HepG2 (cell line): ENCODE measurements around the gene ANAPC2. TPM values are rescaled to one million over a fixed set of nuclear protein-coding genes. Genes with fewer than 3 reads are reported as not detected.

Experiments used
- AFF4 ChIP-seq: sonication (generic); formaldehyde crosslinking; IDR thresholded peaks from 2 replicates; pipeline ENCODE4 v1.4.0; 2020; ENCODE audit warnings: missing genetic modification reagents
- E2F5 ChIP-seq: sonication (generic); formaldehyde crosslinking; conservative IDR thresholded peaks from 2 replicates; pipeline ENCODE4 v1.4.0; 2020; ENCODE audit warnings: missing genetic modification reagents
- FLYWCH1 ChIP-seq: sonication (generic); formaldehyde crosslinking; IDR thresholded peaks from 2 replicates; pipeline ENCODE4 v1.8.1; 2023; ENCODE audit warnings: mild to moderate bottlenecking, missing genetic modification reagents
- GABPA ChIP-seq, 2 experiments: IDR thresholded peaks; 2 replicates each; pipeline ENCODE4 v1.6.1; 2011 to 2016; ENCODE audit warnings: low read depth in 2 of 2, low read length in 1 of 2, missing biosample characterization in 1 of 2, missing genetic modification characterization in 1 of 2
- ISL2 ChIP-seq: sonication (generic); formaldehyde crosslinking; IDR thresholded peaks from 2 replicates; pipeline ENCODE4 v1.5.0; 2020; ENCODE audit warnings: missing genetic modification reagents
- NFKB2 ChIP-seq: sonication (generic); formaldehyde crosslinking; IDR thresholded peaks from 2 replicates; pipeline ENCODE4 v1.4.0; 2020; ENCODE audit warnings: missing genetic modification reagents, borderline replicate concordance
- NONO ChIP-seq, 2 experiments: fragments of 450-650 bp in 1 of 2; sonication (generic) in 1 of 2; formaldehyde crosslinking in 1 of 2; IDR thresholded peaks in 1 of 2; conservative IDR thresholded peaks in 1 of 2; 2 replicates each; pipeline versions ENCODE4 v1.6.1 to v1.8.0; 2017 to 2022; ENCODE audit warnings: mild to moderate bottlenecking in 1 of 2, missing genetic modification reagents in 1 of 2, moderate library complexity in 1 of 2
- RBM39 ChIP-seq: fragments of 200-400 bp; formaldehyde crosslinking; IDR thresholded peaks from one replicate; pipeline ENCODE4 v1.6.1; 2018; ENCODE audit warnings: antibody characterized with exemption, mild to moderate bottlenecking, low read depth, low read length; ENCODE audit not compliant: poor library complexity, severe bottlenecking
- SRSF1 ChIP-seq: fragments of 200-400 bp; formaldehyde crosslinking; optimal IDR thresholded peaks from 2 replicates; pipeline ENCODE3; 2017; ENCODE audit warnings: mild to moderate bottlenecking, low read depth, low read length, moderate library complexity
- TBX2 ChIP-seq: sonication (generic); formaldehyde crosslinking; IDR thresholded peaks from 2 replicates; pipeline ENCODE4 v1.5.0; 2020; ENCODE audit warnings: missing genetic modification reagents, mild to moderate bottlenecking, borderline replicate concordance
- ZNF235 ChIP-seq: sonication (generic); formaldehyde crosslinking; IDR thresholded peaks from 2 replicates; pipeline ENCODE4 v1.8.1; 2023; ENCODE audit warnings: mild to moderate bottlenecking, missing genetic modification reagents, borderline replicate concordance
- ZNF333 ChIP-seq: sonication (generic); formaldehyde crosslinking; IDR thresholded peaks from 2 replicates; pipeline ENCODE4 v1.4.0; 2020; ENCODE audit warnings: mild to moderate bottlenecking, missing genetic modification reagents, borderline replicate concordance
- ZNF747 ChIP-seq: sonication (generic); formaldehyde crosslinking; IDR thresholded peaks from 2 replicates; pipeline ENCODE4 v1.8.1; 2023; ENCODE audit warnings: missing genetic modification reagents, mild to moderate bottlenecking, borderline replicate concordance
- ZNF780A ChIP-seq: sonication (generic); formaldehyde crosslinking; IDR thresholded peaks from 2 replicates; pipeline ENCODE4 v1.8.0; 2022; ENCODE audit warnings: mild to moderate bottlenecking, missing genetic modification reagents, moderate library complexity
- ZSCAN20 ChIP-seq: sonication (generic); formaldehyde crosslinking; IDR thresholded peaks from 2 replicates; pipeline ENCODE4 v1.4.0; 2020; ENCODE audit warnings: missing genetic modification reagents, mild to moderate bottlenecking, borderline replicate concordance
- polyA plus RNA-seq, 8 experiments: library from polyadenylated mRNA; depleted of rRNA in 3 of 8; stranded (reverse) in 7 of 8; unstranded in 1 of 8; fragments of >200 nt; fragmentation: Illumina TruSeq in 4 of 8; extraction: Trizol in 4 of 8; gene quantifications; 2 replicates each; pipeline versions ENCODE4 v1.2.1 to v1.2.3, GENCODE V29; 2011 to 2016; ENCODE audit warnings: low read depth in 4 of 8, missing spikeins in 1 of 8, mixed read lengths in 1 of 8; ENCODE audit not compliant: insufficient read depth in 1 of 8
- total RNA-seq, 5 experiments: library from RNA; depleted of rRNA; stranded (reverse); fragments of >200 nt; fragmentation: Illumina TruSeq; extraction: Trizol; gene quantifications; 2 replicates each; pipeline ENCODE4 v1.2.3, GENCODE V29; 2016; ENCODE audit warnings: low read depth in 1 of 5
- TF ChIP-seq, protein P1 (sequence below): sonication (generic); formaldehyde crosslinking; conservative IDR thresholded peaks from 2 replicates; pipeline ENCODE4 v1.4.0; 2020; ENCODE audit warnings: missing genetic modification reagents
- TF ChIP-seq, protein P2 (sequence below): sonication (generic); formaldehyde crosslinking; IDR thresholded peaks from 2 replicates; pipeline ENCODE4 v1.4.0; 2020; ENCODE audit warnings: missing genetic modification reagents

The ANAPC2 gene
- total and polyA plus RNA-seq, 2 of the 13 experiments (the other 11 are each of a cell fraction or from before 2014, with no cell fraction given), result 12.3 to 15.4 TPM

DNA sequence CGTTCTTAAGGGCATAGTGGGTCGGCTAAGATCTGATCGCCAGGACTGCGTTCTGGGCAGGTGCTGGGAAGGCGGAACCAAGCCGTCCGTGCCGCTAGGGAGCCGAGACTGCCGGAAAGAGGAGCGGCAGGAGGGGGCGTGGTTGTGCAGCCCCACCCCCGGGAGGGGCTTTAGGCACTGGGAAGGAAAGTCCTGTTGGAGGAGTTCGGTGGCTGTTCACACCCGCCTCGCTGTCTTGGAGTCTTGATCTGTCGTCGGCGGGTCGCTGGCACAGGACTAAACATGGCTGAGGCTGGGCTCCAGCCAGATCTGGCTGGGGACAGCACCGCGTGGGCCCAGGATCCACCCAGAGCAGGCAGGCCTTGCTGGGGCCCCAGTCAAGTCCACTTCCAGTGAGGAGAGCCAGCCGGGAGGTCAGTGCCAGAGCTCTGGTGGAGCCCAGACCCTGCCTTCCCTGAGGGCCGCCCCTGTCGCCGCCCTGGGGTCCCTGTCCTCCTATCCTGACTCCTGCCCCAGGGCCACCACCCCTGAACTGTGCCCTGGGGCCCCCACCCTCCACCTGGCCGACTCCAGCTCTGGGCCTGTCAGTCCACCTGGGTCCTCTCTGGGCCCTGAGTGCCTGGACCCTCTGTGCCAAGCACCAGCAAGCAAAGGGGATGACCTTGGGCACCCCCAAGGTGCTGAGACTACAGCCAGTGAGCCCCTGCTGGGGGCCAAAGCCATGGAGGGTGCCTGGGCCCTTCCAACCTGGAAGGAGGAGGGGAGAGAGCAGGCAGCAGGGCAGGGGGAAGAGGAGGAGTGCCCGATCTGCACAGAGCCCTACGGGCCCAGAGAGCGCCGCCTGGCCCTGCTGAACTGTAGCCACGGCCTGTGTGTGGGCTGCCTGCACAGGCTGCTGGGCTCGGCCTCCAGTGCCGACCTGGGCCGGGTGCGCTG lies 29.2 kb upstream of the ANAPC2 start (continued):
- no peak for TF ChIP-seq AFF4 (CRISPR knock-in tag)
- no peak for TF ChIP-seq FLYWCH1 (CRISPR knock-in tag)
- TF ChIP-seq TBX2 (CRISPR knock-in tag), result 0 out of 2 replicates have a peak, but pooled peaks have one; percentile 45
- TF ChIP-seq, protein P1, sequence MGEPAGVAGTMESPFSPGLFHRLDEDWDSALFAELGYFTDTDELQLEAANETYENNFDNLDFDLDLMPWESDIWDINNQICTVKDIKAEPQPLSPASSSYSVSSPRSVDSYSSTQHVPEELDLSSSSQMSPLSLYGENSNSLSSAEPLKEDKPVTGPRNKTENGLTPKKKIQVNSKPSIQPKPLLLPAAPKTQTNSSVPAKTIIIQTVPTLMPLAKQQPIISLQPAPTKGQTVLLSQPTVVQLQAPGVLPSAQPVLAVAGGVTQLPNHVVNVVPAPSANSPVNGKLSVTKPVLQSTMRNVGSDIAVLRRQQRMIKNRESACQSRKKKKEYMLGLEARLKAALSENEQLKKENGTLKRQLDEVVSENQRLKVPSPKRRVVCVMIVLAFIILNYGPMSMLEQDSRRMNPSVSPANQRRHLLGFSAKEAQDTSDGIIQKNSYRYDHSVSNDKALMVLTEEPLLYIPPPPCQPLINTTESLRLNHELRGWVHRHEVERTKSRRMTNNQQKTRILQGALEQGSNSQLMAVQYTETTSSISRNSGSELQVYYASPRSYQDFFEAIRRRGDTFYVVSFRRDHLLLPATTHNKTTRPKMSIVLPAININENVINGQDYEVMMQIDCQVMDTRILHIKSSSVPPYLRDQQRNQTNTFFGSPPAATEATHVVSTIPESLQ (CRISPR knock-in tag), result no peak
- TF ChIP-seq SRSF1, result peak; percentile 68
- TF ChIP-seq ISL2 (CRISPR knock-in tag), result no peak
- no peak for TF ChIP-seq ZNF333 (CRISPR knock-in tag)
- TF ChIP-seq NONO (IDR thresholded peaks at IDR 0.05), result no peak
- no peak; the same call in 1 of the 2 replicates for TF ChIP-seq NONO (CRISPR knock-in tag; conservative IDR thresholded peaks at IDR 0.05)
- TF ChIP-seq ZNF235 (CRISPR knock-in tag), result 0 out of 2 replicates have a peak, but pooled peaks have one; percentile 28
- TF ChIP-seq GABPA (IDR thresholded peaks at IDR 0.05; ENCODE audit: low read depth, low read length), result no peak
- TF ChIP-seq GABPA (CRISPR knock-in tag; IDR thresholded peaks at IDR 0.05; ENCODE audit: low read depth), result peak; percentile 76
- TF ChIP-seq ZNF747, result no peak
- no peak for TF ChIP-seq ZNF780A (CRISPR knock-in tag)
- no peak for TF ChIP-seq ZSCAN20
- peak; percentile 65; the same call in 1 of the 2 replicates for TF ChIP-seq NFKB2 (CRISPR knock-in tag)
- no peak for TF ChIP-seq RBM39
- TF ChIP-seq, protein P2, sequence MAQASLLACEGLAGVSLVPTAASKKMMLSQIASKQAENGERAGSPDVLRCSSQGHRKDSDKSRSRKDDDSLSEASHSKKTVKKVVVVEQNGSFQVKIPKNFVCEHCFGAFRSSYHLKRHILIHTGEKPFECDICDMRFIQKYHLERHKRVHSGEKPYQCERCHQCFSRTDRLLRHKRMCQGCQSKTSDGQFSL (CRISPR knock-in tag), result 0 out of 2 replicates have a peak, but pooled peaks have one; percentile 42
- no peak for TF ChIP-seq E2F5 (CRISPR knock-in tag)
